HuH-7.5 (cell line): ENCODE measurements around the gene MISP3.

ENCODE experiments used
- DNase-seq: peaks from one replicate; pipeline ENCODE4 v3.0.0; 2011; ENCODE audit warnings: low spot score

Gene MISP3

GRCh38 chr19:14122924-14123323, 50.3 kb downstream of the MISP3 start:
- no peak for DNase-seq
